Naive thymus-derived CD8-positive, alpha-beta T cell (primary cell): ENCODE results near the gene ZCCHC17. TPM values are rescaled to one million over a fixed set of nuclear protein-coding genes. Genes with fewer than 3 reads are reported as not detected.
A peak's percentile ranks its signal among the peaks of the same experiment; 100 is the strongest.

Source experiments
- ATAC-seq, 2 donors: fragments of 150-1000 bp; cut with Tn5 transposase in 1 of 2; sonication (Bioruptor Pico), chemical (Tn5 transposase) in 1 of 2; 1 replicate in 1 of 2; 2 replicates in 1 of 2; pipeline ENCODE4 v1.10.0; 2021; ENCODE audit warnings: mild to moderate bottlenecking in 2 of 2, moderate library complexity in 2 of 2
- POLR2A ChIA-PET: fragments of 350-600 bp; sonication (Branson Sonifier 250); formaldehyde crosslinking; loops from one replicate; lab custom pipeline; 2021; ENCODE audit warnings: antibody characterized with exemption; lab: Charles Lee
- DNase-seq, 10 donors: peaks; one replicate each; pipeline versions ENCODE4 v3.0.0 to v3.0.0-alpha.2; 2020 to 2022
- H3K27ac Mint-ChIP-seq, 10 donors: one replicate each; pipeline ENCODE4 v1.8.0; 2020 to 2022; ENCODE audit warnings: mild to moderate bottlenecking in 10 of 10, mixed read lengths in 10 of 10, moderate library complexity in 4 of 10, inconsistent platforms in 1 of 10
- H3K27me3 Mint-ChIP-seq, 5 donors: one replicate each; pipeline ENCODE4 v1.8.0; 2021 to 2022; ENCODE audit warnings: mixed read lengths in 5 of 5
- H3K36me3 Mint-ChIP-seq, 3 donors: one replicate each; pipeline ENCODE4 v1.8.0; 2020 to 2022; ENCODE audit warnings: mixed read lengths in 3 of 3, mild to moderate bottlenecking in 2 of 3, inconsistent platforms in 1 of 3
- H3K4me1 Mint-ChIP-seq, 4 donors: one replicate each; pipeline ENCODE4 v1.8.0; 2021 to 2022; ENCODE audit warnings: mixed read lengths in 4 of 4
- H3K4me3 Mint-ChIP-seq, 10 donors: one replicate each; pipeline ENCODE4 v1.8.0; 2020 to 2022; ENCODE audit warnings: mild to moderate bottlenecking in 10 of 10, mixed read lengths in 10 of 10, moderate library complexity in 6 of 10, inconsistent platforms in 1 of 10
- H3K9me3 Mint-ChIP-seq, 9 donors: one replicate each; pipeline ENCODE4 v1.8.0; 2020 to 2022; ENCODE audit warnings: mixed read lengths in 9 of 9, mild to moderate bottlenecking in 3 of 9, inconsistent platforms in 1 of 9, moderate library complexity in 1 of 9
- polyA plus RNA-seq, 3 donors: library from polyadenylated mRNA; unstranded; fragments of 300-500 nt; fragmentation: Illumina TruSeq; gene quantifications; one replicate each; pipeline ENCODE4 v1.2.3, GENCODE V29; 2021
- total RNA-seq, 8 experiments: library from RNA in 2 of 8; stranded (reverse) in 2 of 8; gene quantifications; one replicate each; pipeline ENCODE4 v1.2.3 and lab custom pipeline; 2021 to 2026

The ZCCHC17 gene
- total and polyA plus RNA-seq, 5 experiments from 2014 or later, result 19.0 to 48.2 (median 39.5) TPM

- POLR2A ChIA-PET, result no interaction called here
- peaks cover 0 to 2% (median 0%) of the 10 kb centered on the region in 4 donors for H3K4me1 Mint-ChIP-seq
- ATAC-seq, result no peak
- no peak overlapping the region for H3K27ac Mint-ChIP-seq
- peaks cover 14 to 79% (median 38%) of the 10 kb centered on the region in 3 donors for H3K36me3 Mint-ChIP-seq
- H3K4me3 Mint-ChIP-seq, result no peak overlapping the region
- H3K9me3 Mint-ChIP-seq, result no peaks in the 10 kb centered on the region
- H3K27me3 Mint-ChIP-seq, result no peaks in the 10 kb centered on the region
- DNase-seq, result no peak
Observed at GRCh38 chr1:31361607-31362006, 64.8 kb downstream of the ZCCHC17 start.

DNA sequence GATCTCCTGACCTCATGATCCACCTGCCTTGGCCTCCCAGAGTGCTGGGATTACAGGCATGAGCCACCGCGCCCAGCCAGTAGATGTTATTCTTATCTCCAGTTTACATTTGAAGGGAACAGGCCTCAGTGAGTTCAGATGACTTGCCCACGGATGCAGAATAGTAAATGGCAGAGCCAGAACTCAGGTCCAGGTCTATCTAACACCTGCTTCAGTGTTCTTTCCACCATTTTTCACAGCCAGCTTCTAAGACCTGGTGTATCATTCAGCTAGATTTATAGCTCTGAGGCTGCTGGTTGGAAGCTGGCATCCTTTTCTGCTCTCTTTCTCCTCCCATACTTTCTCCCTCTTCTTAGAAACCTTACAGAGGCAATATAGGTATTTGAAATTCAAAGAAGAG is 65.2 kb downstream of the ZCCHC17 start:
- no peak overlapping the region for H3K4me3 Mint-ChIP-seq
- ATAC-seq (no peak), DNase-seq (no peak)
- POLR2A ChIA-PET, result no interaction called here
- H3K4me1 Mint-ChIP-seq, result peaks cover 0 to 2% (median 0%) of the 10 kb centered on the region in 4 donors
- H3K36me3 Mint-ChIP-seq, result peaks cover 14 to 78% (median 38%) of the 10 kb centered on the region in 3 donors
- no peaks in the 10 kb centered on the region for H3K27me3 Mint-ChIP-seq
- no peaks in the 10 kb centered on the region for H3K9me3 Mint-ChIP-seq
- H3K27ac Mint-ChIP-seq, result peak overlapping the region in 1 of 10 donors; percentile 63

DNA sequence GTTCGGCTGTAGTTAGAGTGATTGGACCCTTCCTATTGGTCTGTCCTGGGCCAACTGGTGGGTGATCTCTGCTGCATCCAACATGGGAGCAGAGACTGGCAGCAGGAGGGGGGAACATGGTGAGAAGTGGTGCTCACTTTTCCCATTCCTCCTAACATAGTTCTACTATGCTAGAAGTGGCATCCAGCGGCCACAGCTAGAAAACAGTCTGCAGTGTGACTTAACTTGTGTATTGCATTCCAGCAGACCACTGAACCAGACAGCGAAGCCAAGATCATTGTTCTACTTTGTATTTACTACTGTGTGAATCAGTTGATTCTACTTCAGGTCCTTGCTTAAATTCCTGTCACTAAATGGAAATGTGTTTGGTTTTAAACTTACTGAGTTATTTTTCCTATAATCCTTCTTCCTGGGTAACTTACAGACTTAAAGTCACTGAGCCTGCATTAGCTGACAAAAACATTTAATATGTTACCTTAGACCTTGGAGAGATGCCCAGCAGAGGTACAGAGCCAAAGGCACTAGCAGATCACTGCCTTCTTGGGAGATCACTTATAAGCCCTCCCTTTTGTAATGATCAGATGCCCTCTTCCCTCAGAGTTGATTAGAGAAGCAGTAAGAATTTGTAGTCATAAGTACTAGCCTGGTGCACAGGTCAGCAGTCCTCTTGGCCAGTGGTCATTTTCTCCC is 67.9 kb downstream of the ZCCHC17 start:
- Mint-ChIP-seq H3K4me3 (no peak overlapping the region), H3K27me3 (no peaks in the 10 kb centered on the region), H3K4me1 (peaks cover 0 to 2% (median under 1%) of the 10 kb centered on the region in 4 donors), H3K27ac (no peak overlapping the region), H3K9me3 (no peaks in the 10 kb centered on the region), H3K36me3 (peaks cover 14 to 61% (median 31%) of the 10 kb centered on the region in 3 donors)
- no peak for DNase-seq
- ATAC-seq, result no peak
- POLR2A ChIA-PET, result no interaction called here

DNA sequence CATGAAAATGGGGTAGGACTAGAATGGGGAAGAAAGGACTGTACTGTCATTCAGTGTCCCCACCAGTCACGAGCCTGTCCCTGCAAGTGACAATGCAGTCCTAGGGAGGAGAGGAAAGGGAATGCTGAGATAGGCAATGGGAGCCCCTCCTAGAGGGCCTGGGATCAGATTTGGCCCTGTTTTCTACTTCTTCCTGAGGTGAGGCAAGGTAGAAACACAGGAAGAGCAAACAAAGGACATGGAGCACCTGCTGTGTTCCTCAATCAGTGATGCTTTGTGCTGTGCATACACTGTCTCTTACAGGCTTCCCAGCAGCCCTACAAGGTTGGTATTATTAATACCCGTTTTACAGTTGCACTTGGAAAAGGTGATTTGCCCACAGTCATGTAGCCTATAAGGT is 70.0 kb downstream of the ZCCHC17 start:
- POLR2A ChIA-PET, result no interaction called here
- no peaks in the 10 kb centered on the region for H3K27me3 Mint-ChIP-seq
- no peak overlapping the region for H3K4me3 Mint-ChIP-seq
- ATAC-seq (no peak), DNase-seq (no peak)
- no peak overlapping the region for H3K27ac Mint-ChIP-seq
- peaks cover 0 to 2% (median 0%) of the 10 kb centered on the region in 4 donors for H3K4me1 Mint-ChIP-seq
- peaks cover 11 to 45% (median 21%) of the 10 kb centered on the region in 3 donors for H3K36me3 Mint-ChIP-seq
- H3K9me3 Mint-ChIP-seq, result no peaks in the 10 kb centered on the region

DNA sequence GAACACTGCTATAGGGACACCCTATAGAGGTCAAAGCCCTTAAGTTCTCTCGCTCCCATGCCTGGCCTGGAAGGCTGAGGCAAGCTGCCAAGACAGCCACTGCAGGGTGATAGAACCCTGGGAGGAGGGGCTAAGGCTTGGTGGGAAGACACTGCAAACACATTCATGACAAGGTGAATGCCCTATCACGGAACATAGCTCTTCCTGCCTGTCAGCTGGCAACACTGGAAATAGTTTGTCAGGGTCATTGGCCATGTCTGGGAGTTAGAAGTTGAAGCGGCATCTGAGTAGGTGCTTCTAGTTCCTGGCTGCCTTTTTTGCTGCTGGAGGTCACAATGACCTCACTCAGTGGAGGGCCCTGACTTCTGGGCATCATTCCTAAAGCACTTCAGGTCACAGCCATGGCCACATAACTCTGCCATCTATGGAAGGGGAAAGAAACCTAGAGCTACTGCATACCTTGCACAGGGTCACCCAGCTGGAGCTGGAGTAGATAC is 71.8 kb downstream of the ZCCHC17 start:
- Mint-ChIP-seq H3K27ac (peak overlapping the region in 1 of 10 donors; percentile 63), H3K9me3 (no peaks in the 10 kb centered on the region), H3K4me1 (peaks cover 8 to 16% (median 13%) of the 10 kb centered on the region in 4 donors), H3K27me3 (no peaks in the 10 kb centered on the region), H3K36me3 (peaks cover 11 to 34% (median 17%) of the 10 kb centered on the region in 3 donors), H3K4me3 (no peak overlapping the region)
- no peak for DNase-seq
- POLR2A ChIA-PET, result no interaction called here
- no peak for ATAC-seq

GRCh38 chr1:31370021-31370420 is 73.2 kb downstream of the ZCCHC17 start:
- peaks cover 11 to 22% (median 18%) of the 10 kb centered on the region in 4 donors for H3K4me1 Mint-ChIP-seq
- no peak for ATAC-seq
- DNase-seq, result no peak
- no peak overlapping the region for H3K4me3 Mint-ChIP-seq
- no peaks in the 10 kb centered on the region for H3K9me3 Mint-ChIP-seq
- H3K27ac Mint-ChIP-seq, result peak overlapping the region in 2 of 10 donors; percentile 7 to 55
- POLR2A ChIA-PET, result no interaction called here
- no peaks in the 10 kb centered on the region for H3K27me3 Mint-ChIP-seq
- peaks cover 1 to 20% (median 6%) of the 10 kb centered on the region in 3 donors for H3K36me3 Mint-ChIP-seq

- peaks cover 0 to 15% (median 4%) of the 10 kb centered on the region in 3 donors for H3K36me3 Mint-ChIP-seq
- peaks cover 11 to 22% (median 18%) of the 10 kb centered on the region in 4 donors for H3K4me1 Mint-ChIP-seq
- ATAC-seq, result no peak
- H3K4me3 Mint-ChIP-seq, result no peak overlapping the region
- POLR2A ChIA-PET, result no interaction called here
- DNase-seq, result no peak
- no peaks in the 10 kb centered on the region for H3K9me3 Mint-ChIP-seq
- H3K27me3 Mint-ChIP-seq, result no peaks in the 10 kb centered on the region
- no peak overlapping the region for H3K27ac Mint-ChIP-seq
Observed at GRCh38 chr1:31370565-31370964, 73.7 kb downstream of the ZCCHC17 start.

DNA sequence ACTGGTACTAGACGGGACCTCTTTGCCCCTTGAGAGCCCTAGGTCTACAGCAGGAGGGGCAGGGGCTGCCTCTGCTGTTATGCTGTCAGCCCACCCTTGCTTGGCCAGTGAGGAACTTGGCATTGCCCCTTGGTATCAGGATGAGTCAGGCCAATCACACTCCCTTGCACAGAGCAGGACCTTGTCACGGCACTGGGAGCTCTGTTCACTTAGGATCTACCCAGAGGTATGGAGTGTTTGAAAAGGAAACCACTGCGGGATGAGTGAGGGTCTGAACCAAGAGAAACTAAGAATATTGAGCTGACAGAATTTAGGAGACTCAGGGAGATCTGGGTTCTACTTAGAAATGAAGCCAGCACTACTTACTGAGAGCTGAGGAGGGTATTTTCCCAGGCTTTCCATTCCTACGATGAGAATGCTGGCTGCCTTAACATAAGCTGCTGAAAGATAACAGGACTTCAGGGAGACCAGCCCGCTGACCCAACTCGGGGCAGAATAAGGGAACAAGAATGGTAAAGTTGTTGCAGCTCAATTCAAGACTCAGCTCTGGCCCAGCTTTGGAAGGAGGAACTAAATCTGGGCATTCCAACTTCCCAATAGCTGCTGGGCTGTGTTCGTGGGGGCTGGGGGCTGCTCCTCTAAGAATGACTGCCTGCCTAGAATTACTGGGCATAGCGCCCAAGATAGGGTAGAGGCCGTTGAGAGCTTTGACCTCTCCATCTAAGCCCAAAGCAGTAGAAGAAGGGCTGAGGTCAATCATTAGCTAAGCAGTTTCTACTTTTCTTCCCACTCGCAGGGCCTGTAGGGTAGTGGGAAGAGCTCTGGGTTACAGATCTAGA is 74.5 kb downstream of the ZCCHC17 start:
- Mint-ChIP-seq H3K4me1 (peaks cover 11 to 22% (median 18%) of the 10 kb centered on the region in 4 donors), H3K27ac (peak overlapping the region in 1 of 10 donors; percentile 31), H3K4me3 (no peak overlapping the region), H3K27me3 (no peaks in the 10 kb centered on the region), H3K36me3 (peaks cover 0 to 10% (median 2%) of the 10 kb centered on the region in 3 donors), H3K9me3 (no peaks in the 10 kb centered on the region)
- POLR2A ChIA-PET, result no interaction called here
- ATAC-seq (no peak), DNase-seq (no peak)

- POLR2A ChIA-PET, result no interaction called here
- H3K4me1 Mint-ChIP-seq, result peaks cover 11 to 22% (median 18%) of the 10 kb centered on the region in 4 donors
- no peak for DNase-seq
- peak overlapping the region in 4 of 10 donors; percentile 46 to 61 (median 52) for H3K4me3 Mint-ChIP-seq
- no peak overlapping the region for H3K27ac Mint-ChIP-seq
- peaks cover 0 to 4% (median 1%) of the 10 kb centered on the region in 3 donors for H3K36me3 Mint-ChIP-seq
- no peaks in the 10 kb centered on the region for H3K9me3 Mint-ChIP-seq
- no peaks in the 10 kb centered on the region for H3K27me3 Mint-ChIP-seq
- ATAC-seq, result no peak
Observed at GRCh38 chr1:31372051-31372450, 75.2 kb downstream of the ZCCHC17 start.

DNA sequence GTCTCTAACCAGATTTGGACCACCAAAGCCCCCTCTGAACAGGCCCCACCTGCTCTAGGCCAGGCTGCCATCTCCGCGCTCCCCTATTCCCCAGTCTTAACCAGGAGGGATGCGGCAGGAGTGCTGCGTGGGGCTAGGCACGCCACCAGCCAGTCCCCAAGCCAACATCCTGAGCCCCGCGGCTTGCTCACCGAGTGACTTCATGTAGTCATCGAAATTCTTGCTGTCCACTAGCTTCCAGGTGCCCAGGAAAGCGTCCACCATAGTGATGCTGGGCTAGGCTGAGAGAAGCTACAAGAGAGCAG is 75.9 kb downstream of the ZCCHC17 start:
- no peaks in the 10 kb centered on the region for H3K27me3 Mint-ChIP-seq
- ATAC-seq (no peak), DNase-seq (no peak)
- peaks cover 11 to 22% (median 18%) of the 10 kb centered on the region in 4 donors for H3K4me1 Mint-ChIP-seq
- H3K9me3 Mint-ChIP-seq, result no peaks in the 10 kb centered on the region
- peak overlapping the region in 1 of 10 donors; percentile 61 for H3K27ac Mint-ChIP-seq
- POLR2A ChIA-PET, result no interaction called here
- H3K36me3 Mint-ChIP-seq, result no peaks in the 10 kb centered on the region
- H3K4me3 Mint-ChIP-seq, result peak overlapping the region; percentile 15 to 95 (median 52)

DNA sequence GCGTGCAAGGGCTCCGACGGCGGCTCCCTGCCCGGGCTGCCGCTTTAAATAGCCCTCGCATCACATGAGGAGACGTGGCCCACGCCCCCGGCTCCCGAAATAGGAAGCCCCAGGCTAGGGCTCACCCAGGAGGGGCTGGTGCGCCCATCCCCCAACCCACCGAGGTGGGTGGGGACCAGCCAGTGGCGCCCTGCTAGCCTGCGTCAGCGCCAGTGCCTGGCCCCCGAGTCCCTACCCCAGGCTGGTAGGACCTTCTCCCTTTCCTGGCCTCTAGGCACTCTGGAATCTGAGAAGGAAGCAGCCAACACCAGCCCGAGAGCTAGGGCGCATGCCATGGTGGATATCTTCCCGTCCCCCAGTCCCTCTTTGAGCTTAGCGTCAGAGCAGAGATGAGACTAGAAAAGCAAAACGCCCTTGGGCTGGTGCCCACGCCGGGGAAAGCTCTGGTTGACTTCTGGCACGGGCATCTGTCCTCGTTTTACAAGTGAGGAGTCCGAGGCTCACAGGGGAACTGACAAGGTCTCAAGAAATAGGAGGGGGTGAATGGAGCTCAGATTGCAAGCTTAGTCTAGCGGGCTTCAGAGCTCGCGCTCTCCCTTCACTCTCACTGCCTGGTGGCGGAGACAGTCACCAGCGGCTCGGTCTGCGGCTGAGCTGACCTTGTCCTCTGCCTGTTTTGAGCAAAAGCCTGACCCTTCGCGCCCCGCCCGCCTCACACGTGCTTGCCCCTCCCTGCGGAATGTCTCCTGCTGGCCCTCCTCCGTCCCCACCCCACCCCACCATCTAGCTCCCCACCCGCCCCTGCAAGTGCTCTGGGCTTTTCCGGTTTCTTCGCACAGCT is 76.4 kb downstream of the ZCCHC17 start, which contains the start of gene FABP3:
FABP3 (minus strand) TSS at position 21 of the 841 bp plus-strand sequence. CDS start 62 bp downstream, outside the sequence.
- H3K27ac Mint-ChIP-seq, result peak within 1 kb of the TSS in 8 of 10 donors; percentile 36 to 90 (median 77)
- H3K36me3 Mint-ChIP-seq, result no peaks in the 10 kb centered on the region
- no peaks in the 10 kb centered on the region for H3K27me3 Mint-ChIP-seq
- DNase-seq (peak in 3 of 10 donors; percentile 2 to 25 (median 16)), ATAC-seq (peak; percentile 72 to 79)
- peak within 1 kb of the TSS; percentile 83 to 96 (median 92) for H3K4me3 Mint-ChIP-seq
- peaks cover 11 to 22% (median 18%) of the 10 kb centered on the region in 4 donors for H3K4me1 Mint-ChIP-seq
- POLR2A ChIA-PET, result interaction anchor here (0.6 kb wide), 1 partner anchor 530 kb away, joined by 5 read pairs; no protein-coding TSS in a partner anchor
- H3K9me3 Mint-ChIP-seq, result no peaks in the 10 kb centered on the region
